DOHH2 (cell line): ENCODE data around the gene RYR2.

Experiments used
- H3F3A ChIP-seq: fragments of 200-600 bp; sonication (generic), shearing (Covaris generic); 2 replicates; pipeline ENCODE4 v1.6.0; 2016; ENCODE audit warnings: antibody characterized with exemption, mild to moderate bottlenecking; ENCODE audit not compliant: control insufficient read depth, insufficient read depth
- H3K27ac ChIP-seq: fragments of 200-600 bp; sonication (generic); 2 replicates; pipeline ENCODE4 v1.5.1; 2014; ENCODE audit warnings: low read depth, mild to moderate bottlenecking, low read length, moderate library complexity
- H3K27me3 ChIP-seq: fragments of 200-600 bp; sonication (generic); 2 replicates; pipeline ENCODE4 v1.6.1; 2014; ENCODE audit warnings: mild to moderate bottlenecking, low read length, mixed read lengths; ENCODE audit not compliant: control insufficient read depth
- H3K36me3 ChIP-seq: fragments of 200-600 bp; sonication (generic); 2 replicates; pipeline ENCODE4 v1.6.1; 2014; ENCODE audit warnings: mild to moderate bottlenecking, low read length, moderate library complexity, mixed read lengths; ENCODE audit not compliant: control insufficient read depth
- H3K4me1 ChIP-seq: fragments of 200-600 bp; sonication (generic); 2 replicates; pipeline ENCODE4 v1.6.1; 2014; ENCODE audit warnings: mild to moderate bottlenecking, low read length, mixed read lengths; ENCODE audit not compliant: control insufficient read depth
- H3K4me2 ChIP-seq: fragments of 200-600 bp; sonication (generic); 2 replicates; pipeline ENCODE4 v1.6.0; 2014; ENCODE audit warnings: mild to moderate bottlenecking, low read length, moderate library complexity
- H3K4me3 ChIP-seq: fragments of 200-600 bp; sonication (generic); 2 replicates; pipeline ENCODE4 v1.5.1; 2014; ENCODE audit warnings: mild to moderate bottlenecking, low read length, mixed read lengths
- H3K79me2 ChIP-seq: fragments of 200-600 bp; sonication (generic); 2 replicates; pipeline ENCODE4 v1.6.1; 2014; ENCODE audit warnings: mild to moderate bottlenecking, low read length, mixed read lengths; ENCODE audit not compliant: control insufficient read depth
- H3K9me2 ChIP-seq: fragments of 200-600 bp; sonication (generic); replicated peaks from 2 replicates; pipeline ENCODE4 v1.6.1; 2014; ENCODE audit warnings: mild to moderate bottlenecking, low read length, mixed read lengths; ENCODE audit not compliant: control insufficient read depth
- H3K9me3 ChIP-seq: fragments of 200-600 bp; sonication (generic); 2 replicates; pipeline ENCODE4 v1.6.1; 2014; ENCODE audit warnings: antibody characterized with exemption, low read length, mixed read lengths; ENCODE audit not compliant: control insufficient read depth, insufficient read depth
- H4K20me1 ChIP-seq: fragments of 200-600 bp; sonication (generic); 2 replicates; pipeline ENCODE4 v1.6.0; 2014; ENCODE audit warnings: low read depth, mild to moderate bottlenecking, antibody characterized with exemption, low read length, moderate library complexity; ENCODE audit not compliant: control insufficient read depth, insufficient read depth
- EZH2phosphoT487 ChIP-seq: fragments of 200-600 bp; sonication (generic); IDR thresholded peaks from 2 replicates; pipeline ENCODE4 v1.6.1; 2017; ENCODE audit warnings: borderline replicate concordance, mild to moderate bottlenecking, antibody characterized with exemption, low read length, moderate library complexity, mixed read lengths
- TF ChIP-seq, protein P1 (sequence below): fragments of 200-600 bp; sonication (generic); IDR thresholded peaks from one replicate; pipeline ENCODE4 v1.5.1; 2014; ENCODE audit warnings: antibody characterized with exemption, mild to moderate bottlenecking, low read depth, low read length; ENCODE audit not compliant: poor library complexity, severe bottlenecking

Gene RYR2

DNA sequence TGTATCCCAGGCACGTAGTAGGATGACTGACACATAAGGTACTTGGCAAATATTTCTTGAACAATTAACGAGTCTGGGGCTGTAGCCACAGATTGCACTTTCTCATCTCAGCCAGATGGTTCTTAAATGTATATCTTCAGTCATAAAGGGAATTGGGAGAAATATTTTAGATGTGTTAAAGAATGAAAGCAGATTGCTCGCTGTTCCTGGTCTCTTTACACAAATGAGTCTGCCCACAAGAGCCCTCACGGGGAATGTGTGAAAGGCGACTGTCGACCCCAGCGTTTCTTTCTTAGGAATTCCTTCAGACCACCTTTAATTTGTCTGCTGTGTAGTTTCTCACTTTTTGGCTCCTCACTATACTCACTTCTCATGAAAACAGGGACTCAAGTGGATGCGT is 38.5 kb upstream of the RYR2 start:
- H3K9me2 ChIP-seq = no peaks in the 10 kb centered on the region
- no peak overlapping the region for H3K27ac ChIP-seq
- H3K27me3 ChIP-seq = no peaks in the 10 kb centered on the region
- no peak overlapping the region for H3K4me3 ChIP-seq
- H3K9me3 ChIP-seq = no peaks in the 10 kb centered on the region
- H3K4me1 ChIP-seq = no peaks in the 10 kb centered on the region
- no peaks in the 10 kb centered on the region for H3K36me3 ChIP-seq
- H3K4me2 ChIP-seq = no peak overlapping the region
- TF ChIP-seq, protein P1, sequence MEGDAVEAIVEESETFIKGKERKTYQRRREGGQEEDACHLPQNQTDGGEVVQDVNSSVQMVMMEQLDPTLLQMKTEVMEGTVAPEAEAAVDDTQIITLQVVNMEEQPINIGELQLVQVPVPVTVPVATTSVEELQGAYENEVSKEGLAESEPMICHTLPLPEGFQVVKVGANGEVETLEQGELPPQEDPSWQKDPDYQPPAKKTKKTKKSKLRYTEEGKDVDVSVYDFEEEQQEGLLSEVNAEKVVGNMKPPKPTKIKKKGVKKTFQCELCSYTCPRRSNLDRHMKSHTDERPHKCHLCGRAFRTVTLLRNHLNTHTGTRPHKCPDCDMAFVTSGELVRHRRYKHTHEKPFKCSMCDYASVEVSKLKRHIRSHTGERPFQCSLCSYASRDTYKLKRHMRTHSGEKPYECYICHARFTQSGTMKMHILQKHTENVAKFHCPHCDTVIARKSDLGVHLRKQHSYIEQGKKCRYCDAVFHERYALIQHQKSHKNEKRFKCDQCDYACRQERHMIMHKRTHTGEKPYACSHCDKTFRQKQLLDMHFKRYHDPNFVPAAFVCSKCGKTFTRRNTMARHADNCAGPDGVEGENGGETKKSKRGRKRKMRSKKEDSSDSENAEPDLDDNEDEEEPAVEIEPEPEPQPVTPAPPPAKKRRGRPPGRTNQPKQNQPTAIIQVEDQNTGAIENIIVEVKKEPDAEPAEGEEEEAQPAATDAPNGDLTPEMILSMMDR = no peak
- TF ChIP-seq EZH2phosphoT487 = no peak
- H3F3A ChIP-seq = no peaks in the 10 kb centered on the region
- no peaks in the 10 kb centered on the region for H4K20me1 ChIP-seq
- H3K79me2 ChIP-seq = no peaks in the 10 kb centered on the region

DNA sequence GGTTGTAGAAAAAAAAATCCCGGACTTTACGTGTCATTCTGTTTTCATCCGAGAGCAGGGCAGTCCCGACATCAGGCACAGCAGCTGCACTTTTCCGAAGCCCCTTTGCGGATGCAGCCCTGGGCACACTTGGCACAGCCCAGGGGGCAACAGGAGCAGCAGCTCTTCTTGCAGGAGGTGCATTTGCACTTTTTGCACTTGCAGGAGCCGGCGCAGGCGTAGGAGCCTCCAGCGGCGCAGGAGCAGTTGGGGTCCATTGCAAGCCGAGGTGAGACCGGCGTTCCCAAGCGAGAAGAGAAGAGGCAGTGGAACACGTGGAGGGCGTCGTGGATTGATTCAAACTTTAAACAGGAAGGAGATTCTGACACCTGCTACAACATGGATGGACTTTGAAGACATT is 37.9 kb upstream of the RYR2 start, which contains the start of gene MT1HL1:
Gene MT1HL1 (minus strand): TSS at position 326 of the 400 bp plus-strand sequence. CDS start 69 bp downstream, at position 257.
- H3K79me2 ChIP-seq = no peaks in the 10 kb centered on the region
- no peak within 1 kb of the TSS for H3K4me2 ChIP-seq
- H3K9me3 ChIP-seq = no peaks in the 10 kb centered on the region
- no peaks in the 10 kb centered on the region for H3K4me1 ChIP-seq
- TF ChIP-seq, protein P1 = no peak
- TF ChIP-seq EZH2phosphoT487 = no peak
- no peaks in the 10 kb centered on the region for H4K20me1 ChIP-seq
- H3K4me3 ChIP-seq = no peak within 1 kb of the TSS
- no peaks in the 10 kb centered on the region for H3K27me3 ChIP-seq
- H3K9me2 ChIP-seq = no peaks in the 10 kb centered on the region
- no peaks in the 10 kb centered on the region for H3F3A ChIP-seq
- no peak within 1 kb of the TSS for H3K27ac ChIP-seq
- no peaks in the 10 kb centered on the region for H3K36me3 ChIP-seq

DNA sequence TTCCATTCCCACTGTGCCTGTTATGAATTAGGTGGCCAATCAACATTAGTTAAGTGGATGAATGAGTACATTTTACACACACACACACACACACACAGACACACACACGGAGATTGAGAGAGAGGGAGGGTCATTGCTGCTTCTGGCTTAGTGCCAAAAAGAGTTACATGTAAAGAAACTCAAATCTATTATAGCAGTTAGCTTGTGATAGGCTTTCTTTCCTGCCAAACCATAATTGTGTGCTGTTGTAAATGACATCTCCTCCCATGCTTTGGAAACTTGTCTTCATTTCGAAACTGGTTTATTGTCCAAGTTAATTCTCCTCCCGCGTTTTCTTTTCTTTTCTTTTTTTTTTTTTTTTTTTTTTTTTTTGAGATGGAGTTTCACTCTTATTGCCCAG is 36.3 kb upstream of the RYR2 start:
- no peaks in the 10 kb centered on the region for H3K79me2 ChIP-seq
- no peak overlapping the region for H3K4me3 ChIP-seq
- no peaks in the 10 kb centered on the region for H4K20me1 ChIP-seq
- H3K9me3 ChIP-seq = no peaks in the 10 kb centered on the region
- no peaks in the 10 kb centered on the region for H3F3A ChIP-seq
- H3K36me3 ChIP-seq = no peaks in the 10 kb centered on the region
- TF ChIP-seq, protein P1 = no peak
- TF ChIP-seq EZH2phosphoT487 = no peak
- no peaks in the 10 kb centered on the region for H3K27me3 ChIP-seq
- H3K9me2 ChIP-seq = no peaks in the 10 kb centered on the region
- no peak overlapping the region for H3K4me2 ChIP-seq
- no peak overlapping the region for H3K27ac ChIP-seq
- no peaks in the 10 kb centered on the region for H3K4me1 ChIP-seq
